KBM-7 (cell line): ENCODE data around the gene ARAP1.

Experiments
- DNase-seq: peaks from one replicate; pipeline ENCODE4 v3.0.0-alpha.2; 2015
- in situ Hi-C: fragments of 300-500 bp; cut with MboI; formaldehyde crosslinking; loops from 2 replicates; pipeline ENCODE4 v1.14.3; 2020; ENCODE audit warnings: low sequenced_read_pairs, low pct_unique_long_range_greater_than_20kb, mixed read lengths

ARAP1 gene

DNA sequence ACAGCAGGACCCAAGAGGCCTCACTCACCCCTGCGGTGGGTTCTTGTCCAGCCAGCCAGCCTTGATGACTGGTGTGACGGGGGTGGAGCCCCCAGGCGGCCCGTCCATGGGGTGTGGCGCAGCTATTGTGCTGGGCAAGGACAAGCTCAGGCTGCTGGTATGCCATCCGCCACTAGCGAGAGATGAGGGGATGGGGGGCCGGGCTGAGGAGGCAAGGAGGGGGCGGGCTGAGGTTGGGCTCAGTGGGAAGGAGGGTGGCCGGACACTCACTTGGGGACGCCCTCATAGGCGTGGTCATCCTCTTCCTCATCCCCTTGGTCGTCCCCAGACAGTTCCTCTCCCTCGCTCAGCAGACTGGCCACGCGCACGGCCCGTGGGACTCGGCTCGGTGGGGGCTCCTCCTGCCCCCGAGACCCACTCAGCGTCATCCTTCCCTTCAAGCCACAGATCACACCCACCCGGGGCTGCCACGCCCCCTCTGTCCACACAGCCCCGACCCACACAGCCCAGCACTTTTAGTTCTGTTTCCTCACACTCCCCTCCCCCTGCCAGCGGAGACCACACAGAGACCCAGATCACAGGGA, 39.9 kb downstream of the ARAP1 start:
- DNase-seq, result no peak
- in situ Hi-C loops, result no loop called here

DNA sequence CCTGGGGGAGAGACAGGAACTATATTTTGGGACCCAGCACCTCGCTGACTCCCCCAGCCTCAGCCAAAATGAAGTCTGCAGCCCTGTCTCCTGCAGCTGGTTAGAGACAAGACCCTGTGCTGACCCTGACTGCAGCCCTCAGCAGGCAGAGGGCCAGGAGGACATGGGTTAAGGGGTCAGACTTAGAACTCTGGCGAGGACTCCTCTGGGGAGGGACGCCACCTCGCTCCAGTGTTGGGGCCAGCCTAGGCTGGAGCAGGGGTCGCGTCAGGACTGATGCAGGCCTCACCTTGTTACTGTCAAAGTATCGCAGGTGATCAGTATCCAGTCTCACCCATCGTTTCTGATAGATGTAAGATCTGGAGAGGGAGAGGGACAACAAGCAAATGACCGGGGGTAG, 41.1 kb downstream of the ARAP1 start:
- no peak for DNase-seq
- in situ Hi-C loops, result no loop called here

GRCh38 chr11:72710278-72710677, 41.9 kb downstream of the ARAP1 start:
- DNase-seq, result no peak
- in situ Hi-C loops, result no loop called here

DNA sequence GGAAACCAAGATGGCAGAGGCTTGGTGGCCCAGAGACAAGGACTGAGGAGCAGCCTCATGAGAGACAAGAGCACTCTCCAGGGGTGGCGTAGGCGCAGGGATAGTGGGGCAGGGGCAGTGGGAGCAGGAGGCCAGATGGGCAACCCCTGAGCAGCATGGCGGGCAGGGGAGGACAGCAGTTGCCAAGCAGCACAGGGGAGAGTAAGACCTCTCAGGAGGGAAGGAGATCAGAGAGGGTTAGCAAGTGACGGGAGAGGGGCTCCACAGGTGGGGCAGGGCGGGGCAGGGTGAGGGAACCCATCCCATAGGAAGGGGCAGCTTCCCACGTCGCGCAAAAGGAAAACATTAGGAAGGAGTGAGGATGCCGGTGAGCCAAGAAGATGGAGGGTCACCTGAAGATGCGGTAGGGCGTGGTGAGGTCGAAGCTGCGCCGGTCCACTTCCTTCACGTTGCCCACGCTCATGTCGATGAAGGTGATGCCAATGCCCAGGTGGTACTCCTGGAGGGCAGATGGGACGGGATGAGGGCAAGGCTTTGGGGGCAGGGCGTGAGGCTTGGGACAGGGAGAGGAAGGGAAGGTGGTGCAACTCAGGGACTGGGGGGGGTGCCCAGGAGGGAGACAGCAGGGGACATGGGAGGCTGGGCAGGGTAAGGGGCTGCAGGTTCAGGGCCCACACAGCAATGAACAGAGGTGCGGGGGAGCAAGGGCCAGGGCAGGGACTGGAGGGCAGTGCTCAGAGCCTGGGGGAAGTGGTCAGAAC, 42.5 kb downstream of the ARAP1 start:
- no peak for DNase-seq
- in situ Hi-C loops, result no loop called here

- in situ Hi-C loops, result no loop called here
- no peak for DNase-seq
These were observed 45.2 kb downstream of the ARAP1 start for GRCh38 chr11:72707032-72707431.

GRCh38 chr11:72706579-72706978, 45.6 kb downstream of the ARAP1 start:
- in situ Hi-C loops, result no loop called here

DNA sequence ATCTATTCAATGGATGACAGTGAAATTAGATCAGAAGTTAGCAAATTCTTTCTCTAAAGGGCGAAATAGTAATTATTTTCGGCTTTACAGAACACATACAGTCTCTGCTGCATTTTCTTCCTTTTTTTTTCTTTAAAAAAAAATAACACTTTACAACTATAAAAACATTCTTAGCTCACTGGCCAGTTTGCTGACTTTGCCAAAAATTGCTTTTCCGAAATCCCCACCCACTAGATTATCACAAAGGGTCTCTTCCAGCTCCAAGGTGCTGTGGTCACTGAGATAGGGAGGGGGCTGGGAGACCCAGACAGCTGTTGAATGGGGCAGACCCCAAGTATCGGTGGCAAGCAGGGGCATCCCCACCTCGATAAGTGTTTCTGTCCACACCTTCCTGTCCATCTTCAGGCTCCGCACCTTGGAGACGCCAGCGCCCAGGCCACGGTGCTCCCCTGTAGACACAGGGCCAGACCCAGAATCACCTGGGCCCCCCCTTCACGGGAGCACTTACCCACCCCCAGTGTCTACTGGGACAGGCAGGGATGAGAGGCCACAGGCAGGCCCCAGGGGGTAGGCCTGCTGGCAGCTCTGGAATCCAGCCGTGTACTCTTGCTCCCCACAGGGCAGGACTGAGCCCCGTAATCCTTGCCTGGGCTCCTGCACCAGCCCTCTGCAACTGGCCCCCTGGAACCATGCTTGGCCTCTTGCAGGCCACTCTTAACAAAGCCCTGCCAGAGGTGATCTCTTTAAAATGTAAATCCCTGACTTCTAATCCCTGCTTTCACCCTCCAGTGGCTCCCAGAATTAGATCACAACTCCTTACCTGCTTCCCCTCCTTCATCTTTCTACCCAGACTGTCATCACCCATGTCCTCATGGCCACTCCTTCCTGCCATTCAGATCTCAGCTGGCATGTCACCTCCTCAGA, 46.5 kb downstream of the ARAP1 start:
- in situ Hi-C loops, result no loop called here
- DNase-seq, result no peak

More at GRCh38 chr11:72706579-72706978, 45.6 kb downstream of the ARAP1 start:
- no peak for DNase-seq

- DNase-seq, result no peak
These were observed 47.4 kb downstream of the ARAP1 start for GRCh38 chr11:72704783-72705265.

GRCh38 chr11:72704028-72704782, 48.0 kb downstream of the ARAP1 start:
- in situ Hi-C loops, result no loop called here
- DNase-seq, result no peak

More at GRCh38 chr11:72704783-72705265, 47.4 kb downstream of the ARAP1 start:
- in situ Hi-C loops, result no loop called here

- in situ Hi-C loops, result no loop called here
- DNase-seq, result no peak
These were observed 48.8 kb downstream of the ARAP1 start for GRCh38 chr11:72703267-72704008.

GRCh38 chr11:72702577-72703241, 49.5 kb downstream of the ARAP1 start:
- in situ Hi-C loops, result no loop called here
- DNase-seq, result no peak

DNA sequence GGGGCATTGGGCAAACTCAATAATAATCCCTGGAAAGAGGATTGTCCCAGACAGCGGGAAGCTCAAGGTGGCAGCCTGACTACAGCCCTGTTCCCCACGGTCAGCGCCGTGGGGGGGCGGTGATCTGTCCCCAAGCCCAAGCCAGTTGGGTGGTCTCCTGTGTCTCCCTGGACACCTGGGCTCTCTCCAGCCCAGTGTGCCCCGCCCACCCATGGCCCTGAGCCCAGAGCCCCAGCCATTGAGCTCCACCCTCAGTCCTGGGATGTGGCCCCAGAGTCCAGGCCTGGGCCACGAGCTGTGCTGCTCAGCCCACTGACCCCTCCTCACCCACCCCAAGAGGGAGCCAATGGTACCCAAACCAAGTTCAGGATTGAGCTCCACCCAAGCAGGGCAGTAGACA, 50.1 kb downstream of the ARAP1 start:
- DNase-seq, result no peak
- in situ Hi-C loops, result no loop called here

- in situ Hi-C loops, result no loop called here
- DNase-seq, result no peak
These were observed 50.7 kb downstream of the ARAP1 start for GRCh38 chr11:72701466-72701865.

GRCh38 chr11:72700146-72700545, 52.1 kb downstream of the ARAP1 start:
- in situ Hi-C loops, result no loop called here

DNA sequence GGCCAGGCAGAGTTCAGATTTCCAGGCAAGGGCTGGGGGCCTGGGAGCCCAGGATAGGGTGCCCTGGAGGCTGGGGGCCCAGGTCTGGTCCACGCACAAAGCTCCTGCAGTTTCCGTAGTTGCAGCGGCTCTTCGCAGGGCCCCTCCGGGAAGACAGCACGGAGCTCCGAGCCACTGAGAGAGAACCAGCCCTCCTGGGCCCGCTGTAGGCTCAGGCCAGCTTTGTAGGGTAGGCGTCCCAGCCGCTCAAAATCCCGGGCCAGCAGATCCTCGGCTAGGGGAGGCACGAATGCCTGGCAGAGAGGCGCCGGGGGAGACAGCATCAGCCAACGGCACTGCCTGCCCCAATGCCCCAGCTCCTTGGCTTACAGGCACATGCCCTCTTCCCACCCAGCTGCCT, 54.4 kb downstream of the ARAP1 start:
- in situ Hi-C loops, result no loop called here
- no peak for DNase-seq

More at GRCh38 chr11:72700146-72700545, 52.1 kb downstream of the ARAP1 start:
- no peak for DNase-seq

DNA sequence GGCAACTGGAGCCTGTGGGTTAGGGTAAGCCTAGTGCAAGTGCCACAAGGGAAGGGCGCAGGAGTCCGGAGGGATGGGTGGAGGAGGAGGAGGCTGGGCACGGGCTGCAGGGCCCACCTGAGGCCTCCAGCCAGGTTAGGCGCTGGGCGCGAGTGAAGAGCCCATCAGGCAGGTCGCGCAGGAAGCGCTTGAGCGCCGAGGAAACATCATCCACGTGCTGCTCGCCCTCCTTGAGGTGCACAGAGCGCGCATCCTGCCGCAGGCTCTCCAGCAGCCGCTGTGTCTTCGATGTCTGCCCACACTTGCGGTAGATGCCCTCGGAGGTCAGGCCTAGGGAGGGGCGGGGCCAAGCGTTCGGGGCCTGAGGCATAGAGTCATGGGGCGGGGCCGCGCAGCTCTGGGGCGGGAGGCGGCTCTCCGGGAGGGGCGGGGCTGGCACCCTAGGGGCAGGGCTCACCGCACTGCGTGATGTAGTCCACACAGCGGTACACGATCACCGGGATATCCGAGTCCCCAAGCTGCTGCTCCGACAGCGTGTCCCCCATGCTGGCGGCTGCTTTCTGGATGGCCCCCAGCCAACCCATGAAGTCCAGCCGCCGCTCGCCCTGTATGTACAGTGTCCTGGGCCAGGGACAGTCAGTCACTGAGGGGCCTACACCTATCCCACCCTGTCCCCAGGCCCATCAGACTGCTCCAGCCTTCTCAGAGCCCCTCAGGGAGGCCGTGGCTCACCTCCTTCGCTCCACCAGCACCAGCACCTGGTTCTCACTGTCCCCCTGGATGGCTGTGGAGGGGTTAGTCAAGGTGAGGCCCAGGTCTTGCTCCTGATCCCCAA, 55.1 kb downstream of the ARAP1 start:
- DNase-seq, result no peak
- in situ Hi-C loops, result no loop called here

DNA sequence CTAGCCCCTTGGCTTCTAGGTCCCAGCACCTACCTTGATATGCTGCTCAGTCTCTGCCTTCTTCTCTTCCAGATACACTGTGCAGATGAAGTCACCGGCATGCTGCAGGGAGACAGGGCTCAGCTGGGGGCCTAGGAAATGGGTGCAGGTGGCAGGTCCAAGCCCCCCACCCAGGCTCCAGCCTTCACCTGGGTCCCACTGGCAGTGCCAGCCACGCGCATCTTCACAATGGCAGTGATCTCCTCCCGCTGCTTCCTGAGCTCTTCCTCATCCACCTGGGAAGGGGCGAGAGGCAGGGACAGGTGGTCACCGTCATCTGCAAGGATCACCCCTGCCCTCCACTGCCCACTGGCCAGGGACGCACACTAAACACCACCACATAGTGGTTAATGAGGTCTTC, 56.9 kb downstream of the ARAP1 start:
- in situ Hi-C loops, result no loop called here
- DNase-seq, result no peak
